Esophagus squamous epithelium (tissue), 4 donors: ENCODE data around the gene AOPEP.

ENCODE experiments used
- CTCF ChIP-seq, 6 experiments: fragments of 450-650 bp in 4 of 6; fragments of 200-600 bp in 2 of 6; sonication (generic) in 2 of 6; IDR thresholded peaks; one replicate each; pipeline ENCODE4 v1.5.1; 2016 to 2019; ENCODE audit warnings: antibody characterized with exemption in 6 of 6, mild to moderate bottlenecking in 4 of 6, moderate library complexity in 4 of 6
- POLR2A ChIP-seq, 4 donors: fragments of 450-650 bp; IDR thresholded peaks; one replicate each; pipeline ENCODE4 v1.6.1; 2017; ENCODE audit warnings: antibody characterized with exemption in 4 of 4, mild to moderate bottlenecking in 4 of 4, moderate library complexity in 3 of 4

- TF ChIP-seq CTCF (IDR thresholded peaks at IDR 0.05) (no peak), POLR2A (IDR thresholded peaks at IDR 0.05) (no peak)
Measured at GRCh38 chr9:94833802-94834201, 107.3 kb downstream of the AOPEP start.
